HG02870 (cell line): ENCODE results near the gene SPATA6L.
"Not testable (repeated sequence)": the region's sequence is repeated elsewhere in the genome, so short reads cannot be mapped to it uniquely, and the experiment has no call there.

Experiments
- ATAC-seq: cut with Tn5 transposase; IDR thresholded peaks from one replicate; pipeline ENCODE4 v1.9.1; 2021; ENCODE audit warnings: mild to moderate bottlenecking, moderate library complexity; ENCODE audit not compliant: unreplicated experiment

Gene SPATA6L

GRCh38 chr9:4678679-4679267, 12.5 kb upstream of the SPATA6L start:
- peak; percentile 13 for ATAC-seq

- no peak for ATAC-seq
Measured at GRCh38 chr9:4677392-4677791, 11.1 kb upstream of the SPATA6L start.

GRCh38 chr9:4674783-4675182, 8.5 kb upstream of the SPATA6L start:
- ATAC-seq, result no peak

- ATAC-seq, result no peak
Measured at GRCh38 chr9:4671737-4672136, 5.5 kb upstream of the SPATA6L start.

GRCh38 chr9:4670591-4670990, 4.3 kb upstream of the SPATA6L start:
- ATAC-seq, result no peak

- ATAC-seq, result no peak
Measured at GRCh38 chr9:4669890-4670289, 3.6 kb upstream of the SPATA6L start.

GRCh38 chr9:4668604-4669003, 2.3 kb upstream of the SPATA6L start:
- no peak for ATAC-seq

GRCh38 chr9:4667681-4668080, 1.4 kb upstream of the SPATA6L start:
- no peak for ATAC-seq

- ATAC-seq, result no peak
Measured at GRCh38 chr9:4665357-4665756, 923 bp downstream of the SPATA6L start.

- ATAC-seq, result no peak
Measured at GRCh38 chr9:4663956-4664355, 2.3 kb downstream of the SPATA6L start.

GRCh38 chr9:4662989-4663792, 3.1 kb downstream of the SPATA6L start:
- ATAC-seq, result no peak

- ATAC-seq, result peak; percentile 86
Measured at GRCh38 chr9:4662108-4662988, 3.9 kb downstream of the SPATA6L start, which contains the start of gene PLPP6. Gene PLPP6, plus strand, starts transcription at chr9:4662294. Its CDS starts 82 bp downstream, at chr9:4662376.

GRCh38 chr9:4661611-4662010, 4.7 kb downstream of the SPATA6L start:
- no peak for ATAC-seq

GRCh38 chr9:4661165-4661564, 5.1 kb downstream of the SPATA6L start:
- no peak for ATAC-seq

GRCh38 chr9:4660665-4661064, 5.6 kb downstream of the SPATA6L start:
- ATAC-seq, result not testable (repeated sequence)

- ATAC-seq, result no peak
Measured at GRCh38 chr9:4657426-4658159, 8.7 kb downstream of the SPATA6L start.

- ATAC-seq, result no peak
Measured at GRCh38 chr9:4656621-4657020, 9.7 kb downstream of the SPATA6L start.

GRCh38 chr9:4656196-4656595, 10.1 kb downstream of the SPATA6L start:
- ATAC-seq, result not testable (repeated sequence)

- no peak for ATAC-seq
Measured at GRCh38 chr9:4654538-4654937, 11.7 kb downstream of the SPATA6L start.

- ATAC-seq, result no peak
Measured at GRCh38 chr9:4654084-4654483, 12.2 kb downstream of the SPATA6L start.

GRCh38 chr9:4642351-4642750, 23.9 kb downstream of the SPATA6L start:
- no peak for ATAC-seq
